GM20000 (cell line): ENCODE measurements around the gene ECHDC1.

Experiments used
- DNase-seq: peaks from one replicate; pipeline ENCODE4 v3.0.0; 2012; ENCODE audit warnings: low spot score
- TF ChIP-seq, protein P1 (sequence below): IDR thresholded peaks from 2 replicates; pipeline ENCODE4 v1.5.1; 2012; ENCODE audit warnings: mild to moderate bottlenecking, control low read depth; ENCODE audit errors: extremely low read depth, missing control alignments

ECHDC1 gene

DNA sequence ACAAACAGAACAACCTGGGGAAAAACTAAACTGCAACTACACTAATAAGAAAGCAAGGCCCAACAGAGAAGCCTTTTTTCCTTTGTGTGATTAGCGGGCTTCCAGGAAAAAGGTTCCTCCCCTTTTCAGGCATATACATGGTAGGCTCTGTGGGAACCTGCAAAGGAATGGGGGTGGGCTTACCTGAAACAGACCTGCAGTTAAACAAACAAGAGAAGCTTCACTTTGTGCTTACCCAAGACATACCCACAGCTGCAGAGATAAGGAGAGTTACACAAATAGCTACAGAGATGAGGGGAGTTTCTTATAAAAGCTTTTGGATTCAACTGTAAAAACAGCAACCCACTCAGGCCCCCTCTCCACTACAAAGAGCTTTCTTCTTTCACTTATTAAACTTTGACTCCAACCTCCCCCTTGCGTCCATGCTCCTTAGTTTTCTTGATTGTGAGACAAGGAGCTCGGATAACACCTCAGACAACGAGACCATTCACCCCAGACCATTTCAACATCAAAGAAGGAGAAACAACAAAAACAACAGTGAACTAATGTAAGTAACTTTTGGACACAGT, 45.8 kb downstream of the ECHDC1 start:
- DNase-seq = no peak
- TF ChIP-seq, protein P1, sequence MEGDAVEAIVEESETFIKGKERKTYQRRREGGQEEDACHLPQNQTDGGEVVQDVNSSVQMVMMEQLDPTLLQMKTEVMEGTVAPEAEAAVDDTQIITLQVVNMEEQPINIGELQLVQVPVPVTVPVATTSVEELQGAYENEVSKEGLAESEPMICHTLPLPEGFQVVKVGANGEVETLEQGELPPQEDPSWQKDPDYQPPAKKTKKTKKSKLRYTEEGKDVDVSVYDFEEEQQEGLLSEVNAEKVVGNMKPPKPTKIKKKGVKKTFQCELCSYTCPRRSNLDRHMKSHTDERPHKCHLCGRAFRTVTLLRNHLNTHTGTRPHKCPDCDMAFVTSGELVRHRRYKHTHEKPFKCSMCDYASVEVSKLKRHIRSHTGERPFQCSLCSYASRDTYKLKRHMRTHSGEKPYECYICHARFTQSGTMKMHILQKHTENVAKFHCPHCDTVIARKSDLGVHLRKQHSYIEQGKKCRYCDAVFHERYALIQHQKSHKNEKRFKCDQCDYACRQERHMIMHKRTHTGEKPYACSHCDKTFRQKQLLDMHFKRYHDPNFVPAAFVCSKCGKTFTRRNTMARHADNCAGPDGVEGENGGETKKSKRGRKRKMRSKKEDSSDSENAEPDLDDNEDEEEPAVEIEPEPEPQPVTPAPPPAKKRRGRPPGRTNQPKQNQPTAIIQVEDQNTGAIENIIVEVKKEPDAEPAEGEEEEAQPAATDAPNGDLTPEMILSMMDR = no peak

DNA sequence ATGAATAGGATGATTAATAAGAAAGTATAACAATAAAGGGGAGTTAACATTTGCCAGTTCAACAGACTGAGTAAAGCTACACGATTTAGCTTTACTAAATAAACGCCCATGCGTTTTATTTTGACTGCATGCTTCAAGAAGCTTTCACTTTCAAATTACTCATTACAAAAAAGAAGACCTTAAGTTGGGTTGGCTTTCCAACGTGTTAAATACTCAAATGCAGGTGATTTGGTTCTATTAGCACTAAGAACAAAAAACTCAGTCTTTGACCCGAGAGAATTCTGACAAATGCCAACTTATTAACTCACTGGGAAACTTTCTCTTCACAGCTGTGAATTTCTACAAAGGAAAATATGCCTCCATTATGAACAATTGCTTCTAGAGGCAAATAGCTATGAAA, 51.9 kb downstream of the ECHDC1 start:
- TF ChIP-seq, protein P1 = no peak
- DNase-seq = peak; percentile 31

DNA sequence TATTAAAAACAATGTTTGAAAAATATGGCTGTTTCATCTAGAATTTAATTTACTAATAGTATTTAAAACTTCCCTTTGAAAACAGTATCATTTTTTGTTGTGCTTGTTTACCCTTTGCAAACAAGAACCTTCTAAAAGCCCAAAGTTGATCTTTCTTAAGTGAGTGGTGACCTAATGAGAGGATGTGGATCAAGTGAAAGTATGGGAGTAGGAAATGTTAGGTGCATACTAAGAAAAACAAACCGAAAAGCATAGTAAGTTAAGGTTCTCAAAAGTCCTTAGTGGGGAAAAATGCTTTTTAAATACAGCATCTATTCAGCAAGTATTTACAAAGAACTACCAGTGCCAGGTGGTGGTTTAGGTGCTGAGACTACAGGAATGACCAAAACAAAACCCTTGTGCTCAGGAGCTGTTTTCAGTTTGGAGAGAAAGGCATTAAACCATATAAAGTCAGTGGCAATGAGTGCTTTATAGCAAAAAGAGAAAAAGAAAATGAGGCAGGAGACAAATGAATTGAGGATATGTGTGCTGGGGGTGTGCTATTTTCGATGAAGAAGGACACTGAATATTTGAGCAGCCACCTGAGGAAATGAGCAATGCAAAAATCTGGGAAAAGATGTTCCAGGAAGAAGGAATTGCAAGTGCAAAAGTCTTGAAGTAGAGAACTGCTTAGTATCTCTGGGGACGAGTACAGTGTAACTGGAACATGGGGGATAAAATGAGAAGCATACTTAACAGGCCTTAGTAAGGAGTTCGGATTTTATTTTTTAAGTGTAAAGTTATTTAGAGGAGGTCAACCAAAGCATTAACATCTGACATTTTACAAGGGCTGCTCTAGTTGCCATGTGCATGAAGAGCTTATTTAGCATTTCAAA, 52.8 kb downstream of the ECHDC1 start:
- no peak for DNase-seq

DNA sequence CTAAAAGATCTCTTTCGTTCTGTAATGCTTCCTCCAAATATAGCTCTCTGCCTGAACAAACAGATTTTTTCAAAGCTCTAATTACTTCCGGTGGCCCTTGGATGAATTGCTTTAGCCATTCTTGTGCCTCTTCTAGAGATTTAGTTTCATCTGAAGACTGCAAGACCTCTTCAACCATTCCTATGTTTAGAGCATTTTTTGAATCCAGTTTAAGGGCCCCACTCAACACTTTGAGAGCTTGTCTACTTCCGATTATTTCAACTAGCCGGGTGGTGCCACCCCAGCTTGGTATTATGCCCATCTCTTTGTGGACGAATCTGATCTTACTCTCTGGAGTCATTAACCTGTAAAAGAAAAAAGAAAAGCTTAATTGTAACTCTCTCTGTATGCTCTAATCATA, 53.5 kb downstream of the ECHDC1 start:
- TF ChIP-seq, protein P1 = no peak
- DNase-seq = no peak

More for the DNA sequence above, 52.8 kb downstream of the ECHDC1 start:
- TF ChIP-seq, protein P1 = no peak

DNA sequence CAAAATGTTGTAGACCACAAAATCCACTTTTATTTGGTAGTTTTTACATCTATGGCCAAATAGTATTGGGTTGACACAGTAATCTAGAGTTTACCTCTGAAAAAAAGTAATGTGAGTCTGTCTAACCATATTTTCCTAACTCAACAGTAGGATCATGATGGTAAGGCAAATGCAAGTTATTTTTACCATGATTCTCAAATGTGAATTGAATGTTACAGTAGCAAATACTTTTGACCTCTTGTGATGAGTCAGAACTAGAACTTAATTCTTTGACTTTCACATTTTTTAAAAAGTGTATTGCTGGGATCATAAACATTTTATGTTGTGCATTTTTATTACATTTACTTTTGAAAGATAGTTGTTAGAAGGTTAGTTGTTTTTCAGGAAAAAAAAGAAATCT, 54.7 kb downstream of the ECHDC1 start:
- no peak for DNase-seq
- TF ChIP-seq, protein P1 = no peak

DNA sequence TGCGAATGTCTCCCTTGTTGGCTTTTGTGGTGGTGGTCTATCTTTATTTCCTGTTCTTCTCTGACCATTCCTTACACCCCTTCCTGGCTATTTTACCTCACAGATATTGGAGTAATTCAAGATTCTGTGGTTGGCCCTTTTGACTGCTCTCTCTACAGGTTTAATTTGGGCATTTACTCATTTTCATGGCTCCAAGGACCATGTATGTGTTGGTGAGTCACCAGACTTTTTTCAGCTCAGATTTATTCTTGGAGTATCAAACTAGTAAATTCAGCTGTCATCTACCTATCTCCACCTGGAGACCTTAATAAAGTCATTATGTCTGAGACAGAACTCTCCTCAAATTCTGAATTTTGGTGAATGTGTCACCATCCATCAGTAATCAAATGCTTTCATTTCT, 61.2 kb downstream of the ECHDC1 start:
- DNase-seq = no peak
- TF ChIP-seq, protein P1 = no peak

DNA sequence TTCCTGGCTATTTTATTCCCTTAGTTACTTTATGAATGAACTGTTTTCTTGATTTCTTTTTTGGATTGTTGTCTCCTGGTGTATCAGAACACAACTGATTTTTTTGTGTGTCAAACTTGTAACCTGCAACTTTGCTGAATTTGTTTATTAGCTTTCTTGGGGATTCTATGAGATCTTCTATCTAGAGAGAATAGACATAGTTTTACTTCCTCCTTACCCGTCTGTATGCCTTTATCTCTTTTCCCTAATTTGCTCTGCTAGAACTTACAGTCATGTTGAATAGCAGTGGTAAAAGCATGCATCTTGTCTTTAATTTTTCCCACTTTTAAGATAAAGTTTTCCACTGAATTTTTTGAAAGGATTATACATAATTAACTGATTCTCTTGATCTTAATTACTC, 63.6 kb downstream of the ECHDC1 start:
- TF ChIP-seq, protein P1 = no peak
- DNase-seq = no peak
